GM12878 (cell line): Measurements from ENCODE around the gene BTBD10. TPM values are rescaled to one million over a fixed set of nuclear protein-coding genes. Genes with fewer than 3 reads are reported as not detected.

ENCODE experiments used
- ATAC-seq: fragments of 200-7000 bp; cut with Tn5 transposase; 3 replicates; pipeline ENCODE4 v1.9.1; 2020; ENCODE audit warnings: mild to moderate bottlenecking, moderate library complexity
- BruUV-seq: library from RNA; stranded (reverse); fragments of 400-500 nt; replicated peaks from 2 replicates; lab custom pipeline; 2021; lab: Mats Ljungman, UMichigan
- CTCF ChIA-PET: fragments of 300-600 bp; sonication (Branson Sonifier 250); formaldehyde crosslinking; extraction: SDS; loops from one replicate; lab custom pipeline; 2021; ENCODE audit warnings: inconsistent platforms; lab: Yijun Ruan, JAX
- POLR2A ChIA-PET: fragments of 350-600 bp; formaldehyde crosslinking; extraction: SDS; loops from one replicate; lab custom pipeline; 2021; ENCODE audit warnings: inconsistent platforms; lab: Charles Lee
- RAD21 ChIA-PET: fragments of 300-600 bp; sonication (Branson Sonifier 250); formaldehyde crosslinking; loops from one replicate; lab custom pipeline; 2023; ENCODE audit warnings: antibody characterized with exemption; ENCODE audit not compliant: unreplicated experiment; lab: Charles Lee
- SMC1A ChIA-PET: fragments of 300-600 bp; sonication (Branson Sonifier 250); formaldehyde crosslinking; loops from one replicate; lab custom pipeline; 2023; ENCODE audit not compliant: unreplicated experiment, uncharacterized antibody; lab: Charles Lee
- DNase-seq: peaks from one replicate; pipeline ENCODE4 v3.0.0-alpha.2; 2011; ENCODE audit warnings: low read depth, low spot score
- FAIRE-seq: peaks from 3 replicates; lab custom pipeline; 2011; peaks lifted over from hg19 to GRCh38; lab: Jason Lieb, UNC
- H2AFZ ChIP-seq: 2 replicates; pipeline ENCODE4 v1.6.0; 2011; ENCODE audit warnings: low read depth, low read length, control low read depth; ENCODE audit not compliant: control insufficient read depth
- H3K27ac ChIP-seq: 2 replicates; pipeline ENCODE4 v1.5.1; 2011; ENCODE audit warnings: control low read depth; ENCODE audit not compliant: control insufficient read depth, insufficient read depth
- H3K27me3 ChIP-seq, 2 experiments: replicated peaks in 1 of 2; 2 replicates each; pipeline versions ENCODE4 v1.6.0 to v1.6.1; 2011; ENCODE audit warnings: low read length in 1 of 2; ENCODE audit not compliant: control insufficient read depth in 2 of 2, insufficient read depth in 2 of 2
- H3K36me3 ChIP-seq, 2 experiments: 2 replicates each; pipeline ENCODE4 v1.5.1; 2011; ENCODE audit warnings: low read length in 1 of 2; ENCODE audit not compliant: control insufficient read depth in 2 of 2, insufficient read depth in 2 of 2
- H3K4me1 ChIP-seq: 2 replicates; pipeline ENCODE4 v1.6.1; 2011; ENCODE audit warnings: mild to moderate bottlenecking, low read length, moderate library complexity, mixed read lengths; ENCODE audit not compliant: control insufficient read depth, insufficient read depth
- H3K4me2 ChIP-seq: 2 replicates; pipeline ENCODE4 v1.6.0; 2011; ENCODE audit warnings: control low read depth; ENCODE audit not compliant: control insufficient read depth, insufficient read depth
- H3K4me3 ChIP-seq: fragments of 200-600 bp; sonication (generic); 2 replicates; pipeline ENCODE4 v1.5.1; 2016
- H3K79me2 ChIP-seq: 2 replicates; pipeline ENCODE4 v1.6.0; 2011; ENCODE audit warnings: low read length; ENCODE audit not compliant: control insufficient read depth, insufficient read depth
- H3K9ac ChIP-seq: 2 replicates; pipeline ENCODE4 v1.8.0; 2011; ENCODE audit warnings: low read length, control low read depth, mixed read lengths; ENCODE audit not compliant: control insufficient read depth, insufficient read depth
- H3K9me3 ChIP-seq: replicated peaks from 3 replicates; pipeline ENCODE4 v1.5.1; 2011; ENCODE audit warnings: mild to moderate bottlenecking, low read length; ENCODE audit not compliant: control insufficient read depth, insufficient read depth
- H4K20me1 ChIP-seq: 2 replicates; pipeline ENCODE4 v1.6.0; 2011; ENCODE audit not compliant: control insufficient read depth, insufficient read depth
- CREB1 ChIP-seq: IDR thresholded peaks from 2 replicates; pipeline ENCODE4 v1.6.1; 2012; ENCODE audit warnings: low read depth, mild to moderate bottlenecking, inconsistent platforms
- GATAD2B ChIP-seq: fragments of 450-650 bp; conservative IDR thresholded peaks from 2 replicates; pipeline ENCODE4 v1.6.1; 2017; ENCODE audit warnings: low read depth, mild to moderate bottlenecking, moderate library complexity
- IKZF1 ChIP-seq: fragments of 450-650 bp; conservative IDR thresholded peaks from 2 replicates; pipeline ENCODE4 v1.6.1; 2017; ENCODE audit warnings: antibody characterized with exemption, mild to moderate bottlenecking
- KDM1A ChIP-seq: fragments of 200-600 bp; sonication (generic); IDR thresholded peaks from 2 replicates; pipeline ENCODE4 v1.6.1; 2016; ENCODE audit warnings: borderline replicate concordance
- MXI1 ChIP-seq: fragments of 150-350 bp; IDR thresholded peaks from 2 replicates; pipeline ENCODE4 v1.6.1; 2011; ENCODE audit warnings: low read depth, mild to moderate bottlenecking, inconsistent platforms, low read length, improper control_type of control experiment
- MYB ChIP-seq: fragments of 150-350 bp; IDR thresholded peaks from 2 replicates; pipeline ENCODE4 v1.6.1; 2014; ENCODE audit warnings: mild to moderate bottlenecking, low read depth, low read length, borderline replicate concordance
- POU2F2 ChIP-seq: IDR thresholded peaks from 3 replicates; pipeline ENCODE4 v1.6.1; 2011; ENCODE audit warnings: low read depth, mild to moderate bottlenecking, low read length, borderline replicate concordance
- RUNX3 ChIP-seq: IDR thresholded peaks from 2 replicates; pipeline ENCODE4 v1.6.1; 2012; ENCODE audit warnings: low read length, inconsistent platforms
- SIN3A ChIP-seq: IDR thresholded peaks from 2 replicates; pipeline ENCODE4 v1.6.1; 2012; ENCODE audit warnings: low read depth, low read length, improper control_type of control experiment
- SPI1 ChIP-seq: IDR thresholded peaks from 2 replicates; pipeline ENCODE4 v1.6.1; 2011; ENCODE audit warnings: low read depth, mild to moderate bottlenecking, low read length, moderate library complexity, borderline replicate concordance; ENCODE audit not compliant: insufficient read depth
- SREBF2 ChIP-seq: IDR thresholded peaks from 2 replicates; pipeline ENCODE4 v1.6.1; 2012; ENCODE audit warnings: mild to moderate bottlenecking, low read length
- TAF1 ChIP-seq: IDR thresholded peaks from 2 replicates; pipeline ENCODE4 v1.6.1; 2011; ENCODE audit warnings: mild to moderate bottlenecking, low read depth, low read length, borderline replicate concordance
- WRNIP1 ChIP-seq: IDR thresholded peaks from 2 replicates; pipeline ENCODE4 v1.6.1; 2011; ENCODE audit warnings: low read depth, low read length, improper control_type of control experiment, borderline replicate concordance
- WGBS: methylation state at CpG from one replicate; pipeline ENCODE4 v1.1.6; 2016; ENCODE audit warnings: low lambda C conversion rate; ENCODE audit not compliant: insufficient replicate concordance, insufficient coverage; ENCODE audit errors: missing lambda C conversion rate; 5-methylcytosine and 5-hydroxymethylcytosine counted together
- in situ Hi-C: fragments of 300-500 bp; cut with MboI; formaldehyde crosslinking; loops from 9 replicates; pipeline ENCODE4 v1.14.3; 2018; ENCODE audit warnings: mixed read lengths
- intact Hi-C: fragments of 100-400 bp; cut with micrococcal nuclease; formaldehyde crosslinking; loops from one replicate; pipeline ENCODE4 v1.14.2; 2022; ENCODE audit not compliant: unreplicated experiment
- polyA plus RNA-seq, 11 experiments: library from polyadenylated mRNA; depleted of rRNA in 4 of 11; unstranded in 6 of 11; stranded (reverse) in 5 of 11; fragments of >200 nt; fragmentation: Nextera tagmentation in 4 of 11; fragmentation: Illumina TruSeq in 1 of 11; extraction: Ambion mirVana in 4 of 11; extraction: Trizol in 1 of 11; gene quantifications; 1 replicate in 1 of 11; 2 replicates in 10 of 11; pipeline versions ENCODE4 v1.2.1 to v1.2.3, GENCODE V29; 2011 to 2016; ENCODE audit warnings: inconsistent platforms in 2 of 11, missing spikeins in 2 of 11, low read depth in 1 of 11
- total RNA-seq, 4 experiments: library from RNA; depleted of rRNA in 3 of 4; stranded (reverse); fragments of >200 nt in 3 of 4; fragmentation: Illumina TruSeq in 1 of 4; extraction: Trizol in 1 of 4; gene quantifications; 2 replicates each; pipeline versions ENCODE4 v1.2.1 to v1.2.3, GENCODE V29; 2013 to 2021
- TF ChIP-seq, protein P1 (sequence below), 3 experiments: IDR thresholded peaks in 2 of 3; conservative IDR thresholded peaks in 1 of 3; 2 replicates each; pipeline ENCODE4 v1.5.1; 2011; ENCODE audit warnings: low read depth in 3 of 3, low read length in 3 of 3, mild to moderate bottlenecking in 3 of 3, control low read depth in 2 of 3, moderate library complexity in 2 of 3, inconsistent platforms in 1 of 3, mixed read lengths in 1 of 3; ENCODE audit not compliant: control insufficient read depth in 2 of 3, insufficient read depth in 1 of 3; ENCODE audit errors: extremely low read depth in 1 of 3
- TF ChIP-seq, protein P2 (sequence below): fragments of 450-650 bp; IDR thresholded peaks from 2 replicates; pipeline ENCODE4 v1.6.1; 2018; ENCODE audit warnings: borderline replicate concordance, mild to moderate bottlenecking; ENCODE audit not compliant: partially characterized antibody
- TF ChIP-seq, protein P3 (sequence below): IDR thresholded peaks from 2 replicates; pipeline ENCODE4 v1.6.1; 2011; ENCODE audit warnings: low read depth, mild to moderate bottlenecking, low read length, moderate library complexity, borderline replicate concordance; ENCODE audit errors: extremely low read depth
- TF ChIP-seq, protein P4 (sequence below): fragments of 450-650 bp; formaldehyde crosslinking; IDR thresholded peaks from 2 replicates; pipeline ENCODE4 v1.5.0; 2022; ENCODE audit warnings: mild to moderate bottlenecking, missing genetic modification characterization

BTBD10 gene
- total and polyA plus RNA-seq, 10 of the 15 experiments (the other 5 are each of a cell fraction or from before 2014, with no cell fraction given), result 20.8 to 38.8 (median 26.9) TPM

DNA sequence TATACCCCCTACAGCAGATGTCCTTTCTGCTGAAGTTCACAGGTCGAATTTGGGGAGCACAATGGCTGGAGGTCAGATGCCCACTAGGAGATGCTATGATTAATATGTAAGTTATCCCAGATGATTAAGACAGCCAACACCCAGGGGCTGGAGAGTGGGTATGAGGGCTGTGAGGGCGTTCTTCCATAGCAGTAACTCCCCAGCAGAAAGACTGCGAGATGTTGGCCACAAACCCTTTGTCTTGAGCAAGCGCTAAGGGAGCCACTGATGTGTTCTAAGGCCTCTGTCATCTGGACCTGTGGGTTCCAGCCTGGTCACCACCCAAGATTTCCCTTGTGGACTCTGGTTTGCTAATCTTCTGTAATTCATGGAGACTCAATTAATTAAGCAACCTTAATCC lies 107.8 kb downstream of the BTBD10 start:
- Histone ChIP-seq H3K4me2 (no peak overlapping the region), H3K4me3 (no peak overlapping the region), H3K9ac (no peak overlapping the region), H3K9me3 (no peaks in the 10 kb centered on the region), H2AFZ (no peak overlapping the region), H3K27me3 (no peaks in the 10 kb centered on the region), H4K20me1 (no peaks in the 10 kb centered on the region), H3K4me1 (no peaks in the 10 kb centered on the region), H3K27ac (no peak overlapping the region), H3K79me2 (no peaks in the 10 kb centered on the region), H3K36me3 (peaks cover 11 to 17% of the 10 kb centered on the region in 2 experiments)
- RAD21 ChIA-PET, result no interaction called here
- in situ Hi-C loops, result no loop called here
- TSS peak; percentile 7 for BruUV-seq
- intact Hi-C loops, result no loop called here
- POLR2A ChIA-PET, result no interaction called here
- DNase-seq (no peak), FAIRE-seq (no peak), ATAC-seq (no peak)
- SMC1A ChIA-PET, result interaction anchor here (1.0 kb wide), 1 partner anchor 64 kb away, joined by 3 read pairs; no protein-coding TSS in a partner anchor
- 76% methylated on average over 4 of the region's 4 CpGs for WGBS
- CTCF ChIA-PET, result interaction anchor here (0.9 to 2.5 kb wide), 7 partner anchors 8 to 109 kb away, joined by 3 to 12 read pairs (median 5); no protein-coding TSS in a partner anchor
- TF ChIP-seq TAF1, result no peak
- TF ChIP-seq, protein P1, sequence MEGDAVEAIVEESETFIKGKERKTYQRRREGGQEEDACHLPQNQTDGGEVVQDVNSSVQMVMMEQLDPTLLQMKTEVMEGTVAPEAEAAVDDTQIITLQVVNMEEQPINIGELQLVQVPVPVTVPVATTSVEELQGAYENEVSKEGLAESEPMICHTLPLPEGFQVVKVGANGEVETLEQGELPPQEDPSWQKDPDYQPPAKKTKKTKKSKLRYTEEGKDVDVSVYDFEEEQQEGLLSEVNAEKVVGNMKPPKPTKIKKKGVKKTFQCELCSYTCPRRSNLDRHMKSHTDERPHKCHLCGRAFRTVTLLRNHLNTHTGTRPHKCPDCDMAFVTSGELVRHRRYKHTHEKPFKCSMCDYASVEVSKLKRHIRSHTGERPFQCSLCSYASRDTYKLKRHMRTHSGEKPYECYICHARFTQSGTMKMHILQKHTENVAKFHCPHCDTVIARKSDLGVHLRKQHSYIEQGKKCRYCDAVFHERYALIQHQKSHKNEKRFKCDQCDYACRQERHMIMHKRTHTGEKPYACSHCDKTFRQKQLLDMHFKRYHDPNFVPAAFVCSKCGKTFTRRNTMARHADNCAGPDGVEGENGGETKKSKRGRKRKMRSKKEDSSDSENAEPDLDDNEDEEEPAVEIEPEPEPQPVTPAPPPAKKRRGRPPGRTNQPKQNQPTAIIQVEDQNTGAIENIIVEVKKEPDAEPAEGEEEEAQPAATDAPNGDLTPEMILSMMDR (IDR thresholded peaks at IDR 0.05 in 2 of 3, conservative IDR thresholded peaks at IDR 0.05 in 1 of 3; ENCODE audit: control insufficient read depth in 2 of 3, extremely low read depth in 1 of 3, insufficient read depth in 1 of 3, low read depth in 3 of 3, low read length in 3 of 3), result no peak
- TF ChIP-seq KDM1A, result no peak
- TF ChIP-seq WRNIP1, result no peak
- TF ChIP-seq GATAD2B, result no peak
- no peak for TF ChIP-seq SREBF2
- no peak for TF ChIP-seq MYB
- no peak for TF ChIP-seq CREB1
- no peak for TF ChIP-seq POU2F2
- TF ChIP-seq IKZF1, result no peak
- no peak for TF ChIP-seq SIN3A
- TF ChIP-seq SPI1, result no peak
- TF ChIP-seq MXI1, result no peak
- TF ChIP-seq, protein P2, sequence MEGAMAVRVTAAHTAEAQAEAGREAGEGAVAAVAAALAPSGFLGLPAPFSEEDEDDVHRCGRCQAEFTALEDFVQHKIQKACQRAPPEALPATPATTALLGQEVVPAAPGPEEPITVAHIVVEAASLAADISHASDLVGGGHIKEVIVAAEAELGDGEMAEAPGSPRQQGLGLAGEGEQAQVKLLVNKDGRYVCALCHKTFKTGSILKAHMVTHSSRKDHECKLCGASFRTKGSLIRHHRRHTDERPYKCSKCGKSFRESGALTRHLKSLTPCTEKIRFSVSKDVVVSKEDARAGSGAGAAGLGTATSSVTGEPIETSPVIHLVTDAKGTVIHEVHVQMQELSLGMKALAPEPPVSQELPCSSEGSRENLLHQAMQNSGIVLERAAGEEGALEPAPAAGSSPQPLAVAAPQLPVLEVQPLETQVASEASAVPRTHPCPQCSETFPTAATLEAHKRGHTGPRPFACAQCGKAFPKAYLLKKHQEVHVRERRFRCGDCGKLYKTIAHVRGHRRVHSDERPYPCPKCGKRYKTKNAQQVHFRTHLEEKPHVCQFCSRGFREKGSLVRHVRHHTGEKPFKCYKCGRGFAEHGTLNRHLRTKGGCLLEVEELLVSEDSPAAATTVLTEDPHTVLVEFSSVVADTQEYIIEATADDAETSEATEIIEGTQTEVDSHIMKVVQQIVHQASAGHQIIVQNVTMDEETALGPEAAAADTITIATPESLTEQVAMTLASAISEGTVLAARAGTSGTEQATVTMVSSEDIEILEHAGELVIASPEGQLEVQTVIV, result no peak
- TF ChIP-seq, protein P3, sequence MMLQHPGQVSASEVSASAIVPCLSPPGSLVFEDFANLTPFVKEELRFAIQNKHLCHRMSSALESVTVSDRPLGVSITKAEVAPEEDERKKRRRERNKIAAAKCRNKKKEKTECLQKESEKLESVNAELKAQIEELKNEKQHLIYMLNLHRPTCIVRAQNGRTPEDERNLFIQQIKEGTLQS, result no peak
- TF ChIP-seq, protein P4, sequence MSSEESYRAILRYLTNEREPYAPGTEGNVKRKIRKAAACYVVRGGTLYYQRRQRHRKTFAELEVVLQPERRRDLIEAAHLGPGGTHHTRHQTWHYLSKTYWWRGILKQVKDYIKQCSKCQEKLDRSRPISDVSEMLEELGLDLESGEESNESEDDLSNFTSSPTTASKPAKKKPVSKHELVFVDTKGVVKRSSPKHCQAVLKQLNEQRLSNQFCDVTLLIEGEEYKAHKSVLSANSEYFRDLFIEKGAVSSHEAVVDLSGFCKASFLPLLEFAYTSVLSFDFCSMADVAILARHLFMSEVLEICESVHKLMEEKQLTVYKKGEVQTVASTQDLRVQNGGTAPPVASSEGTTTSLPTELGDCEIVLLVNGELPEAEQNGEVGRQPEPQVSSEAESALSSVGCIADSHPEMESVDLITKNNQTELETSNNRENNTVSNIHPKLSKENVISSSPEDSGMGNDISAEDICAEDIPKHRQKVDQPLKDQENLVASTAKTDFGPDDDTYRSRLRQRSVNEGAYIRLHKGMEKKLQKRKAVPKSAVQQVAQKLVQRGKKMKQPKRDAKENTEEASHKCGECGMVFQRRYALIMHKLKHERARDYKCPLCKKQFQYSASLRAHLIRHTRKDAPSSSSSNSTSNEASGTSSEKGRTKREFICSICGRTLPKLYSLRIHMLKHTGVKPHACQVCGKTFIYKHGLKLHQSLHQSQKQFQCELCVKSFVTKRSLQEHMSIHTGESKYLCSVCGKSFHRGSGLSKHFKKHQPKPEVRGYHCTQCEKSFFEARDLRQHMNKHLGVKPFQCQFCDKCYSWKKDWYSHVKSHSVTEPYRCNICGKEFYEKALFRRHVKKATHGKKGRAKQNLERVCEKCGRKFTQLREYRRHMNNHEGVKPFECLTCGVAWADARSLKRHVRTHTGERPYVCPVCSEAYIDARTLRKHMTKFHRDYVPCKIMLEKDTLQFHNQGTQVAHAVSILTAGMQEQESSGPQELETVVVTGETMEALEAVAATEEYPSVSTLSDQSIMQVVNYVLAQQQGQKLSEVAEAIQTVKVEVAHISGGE (CRISPR knock-in tag), result no peak
- no peak for TF ChIP-seq RUNX3
